ENCODE measurements around the gene CDK14. TPM values are rescaled to one million over a fixed set of nuclear protein-coding genes. Genes with fewer than 3 reads are reported as not detected.

Gene CDK14
- total and polyA plus RNA-seq, 4 donors = 60.9 to 126 (median 82.9) TPM

DNA sequence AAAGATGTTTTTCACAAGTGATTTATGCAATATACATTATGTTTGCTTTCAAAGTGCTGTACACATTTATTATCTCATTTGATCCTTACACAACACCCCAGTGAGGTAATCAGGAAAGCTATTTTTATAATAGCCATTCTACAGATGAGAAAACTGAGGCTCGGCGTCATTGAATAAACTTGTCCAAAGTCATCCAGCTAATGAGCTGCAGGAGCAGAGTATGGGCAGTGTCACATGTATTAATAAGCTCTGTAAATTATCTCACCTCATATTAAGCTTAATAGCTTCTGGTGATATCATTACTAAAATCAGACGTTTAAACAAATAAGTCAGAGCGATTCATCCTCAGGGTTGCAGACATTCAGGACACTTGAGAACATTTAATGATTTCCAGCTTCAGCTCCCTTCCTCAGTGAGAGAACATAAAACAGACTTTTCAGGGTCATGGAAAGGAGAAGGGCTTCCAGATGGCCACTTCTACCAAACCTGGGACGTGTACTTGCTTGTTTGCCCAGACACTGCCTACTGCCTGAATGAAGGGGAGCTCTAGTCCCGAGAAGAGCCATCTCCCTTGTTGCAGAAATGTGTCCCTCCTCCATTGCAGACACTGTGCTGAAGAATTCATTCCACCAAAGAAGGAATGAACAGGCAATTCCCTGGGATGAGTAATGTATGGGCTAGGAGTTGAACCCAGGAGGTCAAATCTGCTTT is 647.6 kb downstream of the CDK14 start:
- WGBS (ENCODE audit: insufficient coverage) = 60% methylated on average over 1 of the region's 6 CpGs
- H3K4me3 ChIP-seq (ENCODE audit: low read depth, low read length) = no peak overlapping the region
- H3K36me3 ChIP-seq (ENCODE audit: control insufficient read depth, insufficient read depth, low read length) = no peaks in the 10 kb centered on the region
- H3K9me3 ChIP-seq (ENCODE audit: control insufficient read depth, insufficient read depth, low read length) = no peaks in the 10 kb centered on the region
- no peak for DNase-seq (ENCODE audit: low read depth in 4 of 6, low spot score in 6 of 6)
- H3K27me3 ChIP-seq (ENCODE audit: control insufficient read depth, insufficient read depth, low read length) = no peaks in the 10 kb centered on the region
- no peaks in the 10 kb centered on the region for H3K4me1 ChIP-seq (ENCODE audit: control insufficient read depth, insufficient read depth, low read length)
- no peak overlapping the region for H3K27ac ChIP-seq (ENCODE audit: low read depth, low read length)

DNA sequence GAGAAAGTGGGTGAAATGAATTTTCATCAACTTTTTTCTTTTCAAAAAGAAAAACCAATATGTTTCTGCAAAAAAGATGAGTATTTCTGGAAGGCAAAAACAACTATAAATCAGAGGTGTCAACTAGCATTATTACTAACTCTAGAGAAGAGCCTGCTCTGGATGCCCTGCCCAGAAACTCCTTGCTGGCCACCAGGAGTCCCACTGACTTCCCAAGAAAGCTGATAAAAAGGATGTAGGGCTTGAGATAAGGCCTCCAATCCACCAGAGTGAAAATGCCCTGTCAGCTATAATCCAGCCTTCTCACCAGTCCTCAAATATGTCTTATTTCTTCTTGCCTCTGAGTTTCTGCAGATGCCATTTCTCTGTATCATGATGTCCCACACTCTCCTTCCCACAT is 651.4 kb downstream of the CDK14 start:
- H3K4me1 ChIP-seq (ENCODE audit: control insufficient read depth, insufficient read depth, low read length) = no peaks in the 10 kb centered on the region
- no peaks in the 10 kb centered on the region for H3K36me3 ChIP-seq (ENCODE audit: control insufficient read depth, insufficient read depth, low read length)
- no peaks in the 10 kb centered on the region for H3K9me3 ChIP-seq (ENCODE audit: control insufficient read depth, insufficient read depth, low read length)
- no peak overlapping the region for H3K4me3 ChIP-seq (ENCODE audit: low read depth, low read length)
- DNase-seq (ENCODE audit: low read depth in 4 of 6, low spot score in 6 of 6) = no peak
- H3K27ac ChIP-seq (ENCODE audit: low read depth, low read length) = no peak overlapping the region
- no peaks in the 10 kb centered on the region for H3K27me3 ChIP-seq (ENCODE audit: control insufficient read depth, insufficient read depth, low read length)

DNA sequence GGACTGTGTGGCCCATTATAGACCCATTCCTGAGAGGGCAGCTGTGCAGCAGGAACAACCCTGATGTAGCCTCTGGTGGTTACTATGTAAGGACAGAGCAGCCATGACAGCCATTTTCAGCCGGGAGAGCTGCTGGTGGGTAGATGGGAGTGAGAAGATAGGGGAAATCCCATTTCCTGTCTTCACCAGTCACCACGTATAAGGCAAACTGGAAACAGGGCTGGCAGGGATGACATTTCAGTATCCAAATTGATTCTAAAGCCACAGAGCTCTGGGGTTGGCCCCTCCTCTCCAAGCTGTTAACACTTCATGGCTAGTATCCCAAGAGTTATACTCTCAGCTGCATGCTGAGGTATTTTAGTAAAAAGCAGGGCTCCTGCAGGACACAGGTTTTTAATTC is 652.9 kb downstream of the CDK14 start:
- H3K27me3 ChIP-seq (ENCODE audit: control insufficient read depth, insufficient read depth, low read length) = no peaks in the 10 kb centered on the region
- no peak overlapping the region for H3K27ac ChIP-seq (ENCODE audit: low read depth, low read length)
- no peaks in the 10 kb centered on the region for H3K36me3 ChIP-seq (ENCODE audit: control insufficient read depth, insufficient read depth, low read length)
- 67% methylated on average over 1 of the region's 2 CpGs for WGBS (ENCODE audit: insufficient coverage)
- H3K4me3 ChIP-seq (ENCODE audit: low read depth, low read length) = no peak overlapping the region
- DNase-seq (ENCODE audit: low read depth in 4 of 6, low spot score in 6 of 6) = no peak
- H3K4me1 ChIP-seq (ENCODE audit: control insufficient read depth, insufficient read depth, low read length) = no peaks in the 10 kb centered on the region
- no peaks in the 10 kb centered on the region for H3K9me3 ChIP-seq (ENCODE audit: control insufficient read depth, insufficient read depth, low read length)

DNA sequence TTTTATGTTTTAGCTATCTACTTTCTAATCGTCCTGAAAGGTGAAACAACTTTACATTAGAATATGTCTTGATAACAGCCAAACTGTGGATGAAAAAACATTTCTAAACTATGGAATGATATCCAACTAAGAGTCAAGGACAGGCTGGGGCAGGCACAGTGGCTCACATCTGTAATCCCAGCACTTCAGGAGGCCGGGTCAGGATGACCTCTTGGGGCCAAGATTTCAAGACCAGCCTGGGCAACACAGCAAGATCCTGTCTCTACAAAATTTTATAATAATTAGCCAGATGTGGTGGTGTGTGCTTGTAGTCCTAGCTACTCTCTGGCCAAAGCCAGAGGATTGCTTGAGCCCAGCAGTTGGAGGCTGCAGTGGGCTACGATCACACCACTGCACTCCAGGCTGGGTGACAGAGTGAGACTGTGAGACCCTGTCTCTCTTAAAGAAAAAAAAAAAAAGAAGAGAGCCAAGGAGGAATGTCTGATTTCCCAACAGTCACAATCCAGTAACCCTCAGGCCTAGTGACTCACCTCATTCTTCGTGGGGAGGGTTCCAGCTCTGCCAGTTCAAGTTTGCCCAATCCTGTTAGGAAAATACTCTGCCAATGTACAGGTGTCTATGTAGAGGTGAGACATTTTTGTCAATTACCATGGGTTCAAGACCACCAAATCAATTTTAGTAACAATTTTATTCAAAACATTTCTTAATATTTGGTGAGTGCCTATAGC is 653.5 kb downstream of the CDK14 start:
- DNase-seq (ENCODE audit: low read depth in 4 of 6, low spot score in 6 of 6) = no peak
- Histone ChIP-seq H3K27ac (ENCODE audit: low read depth, low read length) (no peak overlapping the region), H3K4me1 (ENCODE audit: control insufficient read depth, insufficient read depth, low read length) (no peaks in the 10 kb centered on the region), H3K4me3 (ENCODE audit: low read depth, low read length) (no peak overlapping the region), H3K27me3 (ENCODE audit: control insufficient read depth, insufficient read depth, low read length) (no peaks in the 10 kb centered on the region), H3K36me3 (ENCODE audit: control insufficient read depth, insufficient read depth, low read length) (no peaks in the 10 kb centered on the region), H3K9me3 (ENCODE audit: control insufficient read depth, insufficient read depth, low read length) (no peaks in the 10 kb centered on the region)
- WGBS (ENCODE audit: insufficient coverage) = no CpG with 5 or more reads among the region's 4 CpGs

DNA sequence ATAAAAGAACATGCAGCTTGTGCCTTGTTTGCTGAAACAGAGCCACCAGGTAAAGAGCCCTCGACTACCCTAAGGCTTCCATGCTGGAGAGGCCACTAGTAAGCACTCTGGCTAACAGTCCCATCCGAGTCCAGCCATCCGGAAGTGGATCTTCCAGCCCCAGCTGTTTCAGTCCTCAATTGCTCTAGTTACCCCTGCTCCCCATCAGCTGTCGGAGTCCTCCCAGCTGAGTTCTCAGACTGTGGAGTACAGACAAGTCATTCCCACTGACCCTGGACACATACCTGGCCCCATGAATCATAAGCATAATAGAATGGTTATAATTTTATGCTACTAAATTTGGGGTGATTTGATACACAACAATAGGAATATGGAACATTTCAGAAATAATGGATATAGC is 654.6 kb downstream of the CDK14 start:
- no peak for DNase-seq (ENCODE audit: low read depth in 4 of 6, low spot score in 6 of 6)
- Histone ChIP-seq H3K9me3 (ENCODE audit: control insufficient read depth, insufficient read depth, low read length) (no peaks in the 10 kb centered on the region), H3K4me3 (ENCODE audit: low read depth, low read length) (no peak overlapping the region), H3K36me3 (ENCODE audit: control insufficient read depth, insufficient read depth, low read length) (no peaks in the 10 kb centered on the region), H3K27ac (ENCODE audit: low read depth, low read length) (no peak overlapping the region), H3K27me3 (ENCODE audit: control insufficient read depth, insufficient read depth, low read length) (no peaks in the 10 kb centered on the region), H3K4me1 (ENCODE audit: control insufficient read depth, insufficient read depth, low read length) (no peaks in the 10 kb centered on the region)
- WGBS (ENCODE audit: insufficient coverage) = 87% methylated on average over 2 of the region's 4 CpGs

DNA sequence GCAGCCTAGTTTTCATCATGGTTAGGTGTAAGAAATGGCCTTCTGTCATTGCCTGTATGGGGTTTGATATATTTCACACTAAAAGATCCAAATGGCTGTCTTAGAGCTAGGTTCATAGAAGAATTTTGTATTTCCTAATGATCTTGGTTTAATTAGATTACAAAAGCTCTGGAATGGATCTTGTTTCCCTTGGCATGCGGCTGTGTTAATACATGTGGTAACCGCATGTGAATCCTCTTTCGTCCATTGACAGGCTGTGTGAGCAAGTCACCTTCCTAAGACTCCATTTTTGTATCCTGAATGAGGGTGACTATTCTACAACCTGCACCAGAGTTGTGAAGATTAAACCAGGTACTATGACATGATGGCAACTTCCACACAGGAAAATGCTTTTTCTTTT is 655.8 kb downstream of the CDK14 start:
- WGBS (ENCODE audit: insufficient coverage) = 93% methylated on average over 3 of the region's 3 CpGs
- H3K36me3 ChIP-seq (ENCODE audit: control insufficient read depth, insufficient read depth, low read length) = no peaks in the 10 kb centered on the region
- H3K9me3 ChIP-seq (ENCODE audit: control insufficient read depth, insufficient read depth, low read length) = no peaks in the 10 kb centered on the region
- H3K27ac ChIP-seq (ENCODE audit: low read depth, low read length) = no peak overlapping the region
- no peak for DNase-seq (ENCODE audit: low read depth in 4 of 6, low spot score in 6 of 6)
- H3K27me3 ChIP-seq (ENCODE audit: control insufficient read depth, insufficient read depth, low read length) = no peaks in the 10 kb centered on the region
- H3K4me1 ChIP-seq (ENCODE audit: control insufficient read depth, insufficient read depth, low read length) = no peaks in the 10 kb centered on the region
- H3K4me3 ChIP-seq (ENCODE audit: low read depth, low read length) = no peak overlapping the region

Other genes starting within 250 kb of the CDK14 start
- 10 to 100 TPM; 21.9 to 26.9 TPM for gene GTPBP10, start 249.6 kb upstream of the CDK14 start, total RNA-seq
- 10 to 100 TPM; 18.6 to 21.5 TPM for gene GTPBP10, start 249.6 kb upstream of the CDK14 start, polyA plus RNA-seq (ENCODE audit: insufficient read length in 2 of 2)
- gene CLDN12, start 192.9 kb upstream of the CDK14 start, total RNA-seq = 10 to 100 TPM; 33.1 to 52.3 TPM
- 10 to 100 TPM; 32.0 to 39.4 TPM for gene CLDN12, start 192.9 kb upstream of the CDK14 start, polyA plus RNA-seq (ENCODE audit: insufficient read length in 2 of 2)
- gene PTTG1IP2, start 126.7 kb upstream of the CDK14 start, total RNA-seq = not detected
- not detected for gene PTTG1IP2, start 126.7 kb upstream of the CDK14 start, polyA plus RNA-seq (ENCODE audit: insufficient read length in 2 of 2)